BE2C (cell line): ENCODE results near the gene GAS2L3.
"Not testable (repeated sequence)": the region's sequence is repeated elsewhere in the genome, so short reads cannot be mapped to it uniquely, and the experiment has no call there.

Source experiments
- DNase-seq: peaks from one replicate; pipeline ENCODE4 v3.0.0-alpha.2; 2020
- H3K27me3 ChIP-seq: fragments of 250-450 bp; sonication (Bioruptor Pico); 2 replicates; pipeline ENCODE4 v1.5.1; 2020; ENCODE audit warnings: mild to moderate bottlenecking
- H3K36me3 ChIP-seq: fragments of 250-450 bp; sonication (Bioruptor Pico); 2 replicates; pipeline ENCODE4 v1.5.1; 2020; ENCODE audit warnings: mild to moderate bottlenecking
- H3K4me1 ChIP-seq: fragments of 250-450 bp; sonication (Bioruptor Pico); 2 replicates; pipeline ENCODE4 v1.5.1; 2020
- H3K4me3 ChIP-seq: 2 replicates; pipeline ENCODE4 v1.5.1; 2011; ENCODE audit warnings: low read depth, low read length
- H3K9me3 ChIP-seq: fragments of 250-450 bp; sonication (Bioruptor Pico); 2 replicates; pipeline ENCODE4 v1.5.1; 2020
- CTCF ChIP-seq: IDR thresholded peaks from 2 replicates; pipeline ENCODE4 v1.5.1; 2012; ENCODE audit warnings: mild to moderate bottlenecking, low read depth, low read length

GAS2L3 gene

GRCh38 chr12:100608776-100609175 lies 35.3 kb downstream of the GAS2L3 start:
- no peak for DNase-seq
- Histone ChIP-seq H3K27me3 (no peaks in the 10 kb centered on the region), H3K9me3 (no peaks in the 10 kb centered on the region), H3K36me3 (peaks cover 5% of the 10 kb centered on the region; the same call in 1 of the 2 replicates), H3K4me3 (no peak overlapping the region), H3K4me1 (no peaks in the 10 kb centered on the region)
- no peak for TF ChIP-seq CTCF

- H3K36me3 ChIP-seq = peaks cover 5% of the 10 kb centered on the region; the same call in 1 of the 2 replicates
- H3K4me1 ChIP-seq = no peaks in the 10 kb centered on the region
- no peaks in the 10 kb centered on the region for H3K27me3 ChIP-seq
- DNase-seq = no peak
- no peaks in the 10 kb centered on the region for H3K9me3 ChIP-seq
- no peak for TF ChIP-seq CTCF
- H3K4me3 ChIP-seq = no peak overlapping the region
These were observed 37.4 kb downstream of the GAS2L3 start for GRCh38 chr12:100610666-100611430.

- Histone ChIP-seq H3K4me3 (no peak overlapping the region), H3K27me3 (no peaks in the 10 kb centered on the region), H3K4me1 (no peaks in the 10 kb centered on the region), H3K36me3 (peaks cover 5% of the 10 kb centered on the region; the same call in 1 of the 2 replicates), H3K9me3 (no peaks in the 10 kb centered on the region)
- no peak for DNase-seq
- no peak for TF ChIP-seq CTCF
These were observed 39.1 kb downstream of the GAS2L3 start for GRCh38 chr12:100612606-100613005.

- Histone ChIP-seq H3K4me1 (peaks cover 10% of the 10 kb centered on the region), H3K27me3 (no peaks in the 10 kb centered on the region), H3K36me3 (0 out of 2 replicates have a peak, but pooled peaks cover 2% of the 10 kb centered on the region), H3K4me3 (no peak overlapping the region), H3K9me3 (no peaks in the 10 kb centered on the region)
- TF ChIP-seq CTCF = no peak
- DNase-seq = no peak
These were observed 51.1 kb downstream of the GAS2L3 start for GRCh38 chr12:100624571-100624970.

GRCh38 chr12:100632445-100632892 lies 59.0 kb downstream of the GAS2L3 start:
- no peak for TF ChIP-seq CTCF
- no peaks in the 10 kb centered on the region for H3K9me3 ChIP-seq
- no peak for DNase-seq
- H3K4me1 ChIP-seq = peaks cover 6% of the 10 kb centered on the region; the same call in 1 of the 2 replicates
- no peaks in the 10 kb centered on the region for H3K27me3 ChIP-seq
- H3K36me3 ChIP-seq = no peaks in the 10 kb centered on the region
- no peak overlapping the region for H3K4me3 ChIP-seq

- not testable (repeated sequence) for H3K27me3 ChIP-seq, H3K36me3 ChIP-seq, DNase-seq, H3K4me1 ChIP-seq, H3K9me3 ChIP-seq, H3K4me3 ChIP-seq
These were observed 59.8 kb downstream of the GAS2L3 start for GRCh38 chr12:100633082-100633785.
